ENCODE measurements around the gene ASXL2. TPM values are rescaled to one million over a fixed set of nuclear protein-coding genes. Genes with fewer than 3 reads are reported as not detected.

ASXL2 gene
- total RNA-seq, 4 donors from 2014 or later, result 13.3 to 26.7 (median 16.8) TPM

- Histone ChIP-seq H3K9me3 (no peaks in the 10 kb centered on the region), H3K4me3 (no peak overlapping the region), H3K27ac (no peak overlapping the region), H3K27me3 (peaks cover 9% of the 10 kb centered on the region), H3K4me1 (no peaks in the 10 kb centered on the region), H3K36me3 (no peaks in the 10 kb centered on the region)
- TF ChIP-seq EP300 (IDR thresholded peaks at IDR 0.05), result no peak
- TF ChIP-seq, protein P1, sequence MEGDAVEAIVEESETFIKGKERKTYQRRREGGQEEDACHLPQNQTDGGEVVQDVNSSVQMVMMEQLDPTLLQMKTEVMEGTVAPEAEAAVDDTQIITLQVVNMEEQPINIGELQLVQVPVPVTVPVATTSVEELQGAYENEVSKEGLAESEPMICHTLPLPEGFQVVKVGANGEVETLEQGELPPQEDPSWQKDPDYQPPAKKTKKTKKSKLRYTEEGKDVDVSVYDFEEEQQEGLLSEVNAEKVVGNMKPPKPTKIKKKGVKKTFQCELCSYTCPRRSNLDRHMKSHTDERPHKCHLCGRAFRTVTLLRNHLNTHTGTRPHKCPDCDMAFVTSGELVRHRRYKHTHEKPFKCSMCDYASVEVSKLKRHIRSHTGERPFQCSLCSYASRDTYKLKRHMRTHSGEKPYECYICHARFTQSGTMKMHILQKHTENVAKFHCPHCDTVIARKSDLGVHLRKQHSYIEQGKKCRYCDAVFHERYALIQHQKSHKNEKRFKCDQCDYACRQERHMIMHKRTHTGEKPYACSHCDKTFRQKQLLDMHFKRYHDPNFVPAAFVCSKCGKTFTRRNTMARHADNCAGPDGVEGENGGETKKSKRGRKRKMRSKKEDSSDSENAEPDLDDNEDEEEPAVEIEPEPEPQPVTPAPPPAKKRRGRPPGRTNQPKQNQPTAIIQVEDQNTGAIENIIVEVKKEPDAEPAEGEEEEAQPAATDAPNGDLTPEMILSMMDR (IDR thresholded peaks at IDR 0.05), result no peak
- TF ChIP-seq POLR2A (IDR thresholded peaks at IDR 0.05), result no peak
- TF ChIP-seq POLR2AphosphoS5 (IDR thresholded peaks at IDR 0.05), result no peak
- WGBS, 2 donors (ENCODE audit: low coverage in 1 of 2), result 30 to 35% methylated on average over 3 of the region's 3 CpGs
- ATAC-seq, result no peak
Observed at GRCh38 chr2:25726522-25726921, 151.8 kb downstream of the ASXL2 start.

DNA sequence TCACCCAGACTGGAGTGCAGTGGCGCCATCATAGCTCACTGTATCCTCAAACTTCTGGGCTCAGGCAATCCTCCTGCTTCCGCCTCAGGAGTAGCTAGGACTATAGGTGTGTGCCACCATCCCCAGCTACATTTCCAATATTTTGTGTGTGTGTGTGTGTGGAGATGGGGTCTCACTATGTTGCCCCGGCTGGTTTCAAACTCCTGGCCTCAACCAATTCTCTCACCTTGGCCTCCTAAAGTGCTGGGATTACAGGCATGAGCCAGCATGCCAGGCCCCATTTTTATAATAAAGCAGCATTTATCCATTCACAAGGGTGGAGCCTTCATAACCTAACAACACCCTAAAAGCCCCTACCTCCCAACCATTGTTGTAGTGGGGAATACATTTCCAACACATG lies 152.4 kb downstream of the ASXL2 start:
- 93% methylated on average over 2 of the region's 3 CpGs; no CpG with 5 or more reads in 1 of the 2 donors for WGBS, 2 donors (ENCODE audit: low coverage in 1 of 2)
- no peak for TF ChIP-seq EP300 (IDR thresholded peaks at IDR 0.05)
- no peak for TF ChIP-seq POLR2A (IDR thresholded peaks at IDR 0.05)
- Histone ChIP-seq H3K9me3 (no peaks in the 10 kb centered on the region), H3K4me3 (no peak overlapping the region), H3K36me3 (no peaks in the 10 kb centered on the region), H3K4me1 (no peaks in the 10 kb centered on the region), H3K27ac (no peak overlapping the region), H3K27me3 (peaks cover 13% of the 10 kb centered on the region)
- ATAC-seq, result no peak

DNA sequence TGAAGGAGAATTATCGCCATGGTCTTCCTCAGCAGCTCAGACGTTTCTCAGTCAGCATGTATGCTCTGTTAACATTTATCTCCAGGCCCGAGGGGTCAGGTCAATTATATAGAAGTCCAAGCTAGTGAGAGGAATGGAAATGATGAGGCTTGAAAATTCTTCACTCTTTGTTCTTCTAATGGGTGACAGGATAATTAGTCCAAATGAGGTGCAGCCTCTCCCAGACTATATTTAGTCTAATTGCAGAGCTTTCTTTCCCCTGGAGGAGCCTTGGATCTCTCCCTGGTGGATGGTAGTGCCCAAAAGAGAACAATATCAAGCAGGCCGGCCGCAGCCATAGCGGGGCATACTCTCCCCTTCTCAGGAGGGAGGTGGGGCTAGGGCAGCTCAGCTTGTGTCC lies 153.5 kb downstream of the ASXL2 start:
- Histone ChIP-seq H3K4me1 (no peaks in the 10 kb centered on the region), H3K4me3 (no peak overlapping the region), H3K9me3 (no peaks in the 10 kb centered on the region), H3K36me3 (no peaks in the 10 kb centered on the region), H3K27ac (no peak overlapping the region), H3K27me3 (peaks cover 20% of the 10 kb centered on the region)
- no peak for ATAC-seq
- WGBS, 2 donors (ENCODE audit: low coverage in 1 of 2), result 73% methylated on average over 3 of the region's 6 CpGs; no CpG with 5 or more reads in 1 of the 2 donors
- TF ChIP-seq POLR2AphosphoS5 (IDR thresholded peaks at IDR 0.05) (no peak), EP300 (IDR thresholded peaks at IDR 0.05) (no peak), POLR2A (IDR thresholded peaks at IDR 0.05) (no peak)
- TF ChIP-seq, protein P1 (IDR thresholded peaks at IDR 0.05), result no peak

- Histone ChIP-seq H3K4me3 (no peak overlapping the region), H3K27me3 (peaks cover 23% of the 10 kb centered on the region), H3K9me3 (no peaks in the 10 kb centered on the region), H3K4me1 (no peaks in the 10 kb centered on the region), H3K36me3 (no peaks in the 10 kb centered on the region), H3K27ac (no peak overlapping the region)
- WGBS, 2 donors (ENCODE audit: low coverage in 1 of 2), result 70 to 90% methylated on average over 3 of the region's 3 CpGs
- TF ChIP-seq POLR2A (IDR thresholded peaks at IDR 0.05), result no peak
- no peak for TF ChIP-seq EP300 (IDR thresholded peaks at IDR 0.05)
- TF ChIP-seq POLR2AphosphoS5 (IDR thresholded peaks at IDR 0.05), result no peak
- TF ChIP-seq, protein P1 (IDR thresholded peaks at IDR 0.05), result no peak
- ATAC-seq, result no peak
Observed at GRCh38 chr2:25722224-25722623, 156.1 kb downstream of the ASXL2 start.

- 83 to 100% methylated on average over 1 of the region's 1 CpG for WGBS, 2 donors (ENCODE audit: low coverage in 1 of 2)
- no peak for TF ChIP-seq POLR2AphosphoS5 (IDR thresholded peaks at IDR 0.05)
- TF ChIP-seq EP300 (IDR thresholded peaks at IDR 0.05), result no peak
- TF ChIP-seq POLR2A (IDR thresholded peaks at IDR 0.05), result no peak
- TF ChIP-seq, protein P1 (IDR thresholded peaks at IDR 0.05), result no peak
- Histone ChIP-seq H3K27me3 (peaks cover 23% of the 10 kb centered on the region), H3K4me1 (no peaks in the 10 kb centered on the region), H3K27ac (no peak overlapping the region), H3K4me3 (no peak overlapping the region), H3K36me3 (no peaks in the 10 kb centered on the region), H3K9me3 (no peaks in the 10 kb centered on the region)
- no peak for ATAC-seq
Observed at GRCh38 chr2:25720575-25720974, 157.7 kb downstream of the ASXL2 start.

Measured in gastroesophageal sphincter (tissue), 4 donors.